OCI-LY1 (cell line): ENCODE measurements around the gene KCNMB4.

Source experiments
- EZH2 ChIP-seq: fragments of 200-600 bp; sonication (generic), shearing (Covaris generic); IDR thresholded peaks from 2 replicates; pipeline ENCODE4 v1.8.0; 2017; ENCODE audit warnings: borderline replicate concordance, mixed run types, mild to moderate bottlenecking, antibody characterized with exemption, low read length, moderate library complexity, mixed read lengths
- TF ChIP-seq, protein P1 (sequence below): fragments of 200-600 bp; sonication (generic), shearing (Covaris generic); IDR thresholded peaks from 2 replicates; pipeline ENCODE4 v1.5.1; 2017; ENCODE audit warnings: mild to moderate bottlenecking, antibody characterized with exemption, low read length, moderate library complexity, mixed read lengths

DNA sequence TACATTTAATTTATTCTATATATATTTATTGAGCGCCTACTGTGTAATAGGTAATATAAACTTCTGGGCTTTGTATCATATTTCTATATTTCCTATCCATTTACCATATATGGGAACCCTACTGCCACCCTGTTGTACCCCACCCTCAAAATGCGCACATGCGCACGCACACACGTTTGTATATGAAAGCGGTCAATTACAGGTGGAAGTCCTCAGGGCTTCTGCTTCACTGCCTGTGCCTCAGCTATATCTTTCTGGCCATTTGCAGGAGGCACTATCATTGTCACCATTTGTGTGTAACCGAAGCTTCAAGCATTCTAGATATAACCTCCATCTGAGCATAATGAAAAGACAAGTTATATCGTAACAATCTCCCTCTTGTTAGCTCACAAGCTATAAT, 31.3 kb upstream of the KCNMB4 start:
- TF ChIP-seq, protein P1, sequence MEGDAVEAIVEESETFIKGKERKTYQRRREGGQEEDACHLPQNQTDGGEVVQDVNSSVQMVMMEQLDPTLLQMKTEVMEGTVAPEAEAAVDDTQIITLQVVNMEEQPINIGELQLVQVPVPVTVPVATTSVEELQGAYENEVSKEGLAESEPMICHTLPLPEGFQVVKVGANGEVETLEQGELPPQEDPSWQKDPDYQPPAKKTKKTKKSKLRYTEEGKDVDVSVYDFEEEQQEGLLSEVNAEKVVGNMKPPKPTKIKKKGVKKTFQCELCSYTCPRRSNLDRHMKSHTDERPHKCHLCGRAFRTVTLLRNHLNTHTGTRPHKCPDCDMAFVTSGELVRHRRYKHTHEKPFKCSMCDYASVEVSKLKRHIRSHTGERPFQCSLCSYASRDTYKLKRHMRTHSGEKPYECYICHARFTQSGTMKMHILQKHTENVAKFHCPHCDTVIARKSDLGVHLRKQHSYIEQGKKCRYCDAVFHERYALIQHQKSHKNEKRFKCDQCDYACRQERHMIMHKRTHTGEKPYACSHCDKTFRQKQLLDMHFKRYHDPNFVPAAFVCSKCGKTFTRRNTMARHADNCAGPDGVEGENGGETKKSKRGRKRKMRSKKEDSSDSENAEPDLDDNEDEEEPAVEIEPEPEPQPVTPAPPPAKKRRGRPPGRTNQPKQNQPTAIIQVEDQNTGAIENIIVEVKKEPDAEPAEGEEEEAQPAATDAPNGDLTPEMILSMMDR = no peak
- TF ChIP-seq EZH2 = no peak
